Neural cell (in vitro differentiated cells): ENCODE results near the gene CEACAM7.

Experiments
- EP300 ChIP-seq: fragments of 450-650 bp; conservative IDR thresholded peaks from 2 replicates; pipeline ENCODE4 v1.6.1; 2014; ENCODE audit warnings: antibody characterized with exemption, mild to moderate bottlenecking, moderate library complexity; ENCODE audit not compliant: poor library complexity, severe bottlenecking
- EZH2 ChIP-seq: fragments of 200-600, 300-800 bp; shearing (Covaris generic), sonication (generic); IDR thresholded peaks from 2 replicates; pipeline ENCODE4 v1.6.1; 2014; ENCODE audit warnings: antibody characterized with exemption, low read length, borderline replicate concordance, mild to moderate bottlenecking; ENCODE audit not compliant: insufficient read depth, poor library complexity, severe bottlenecking
- TAF1 ChIP-seq: IDR thresholded peaks from 2 replicates; pipeline ENCODE4 v1.6.1; 2012; ENCODE audit warnings: low read depth
- TF ChIP-seq, protein P1 (sequence below): fragments of 450-650 bp; IDR thresholded peaks from 2 replicates; pipeline ENCODE4 v1.5.1; 2014; ENCODE audit warnings: antibody characterized with exemption, mild to moderate bottlenecking, moderate library complexity; ENCODE audit not compliant: poor library complexity, severe bottlenecking
- TF ChIP-seq, protein P2 (sequence below): IDR thresholded peaks from 2 replicates; pipeline ENCODE4 v1.6.1; 2012; ENCODE audit warnings: borderline replicate concordance

DNA sequence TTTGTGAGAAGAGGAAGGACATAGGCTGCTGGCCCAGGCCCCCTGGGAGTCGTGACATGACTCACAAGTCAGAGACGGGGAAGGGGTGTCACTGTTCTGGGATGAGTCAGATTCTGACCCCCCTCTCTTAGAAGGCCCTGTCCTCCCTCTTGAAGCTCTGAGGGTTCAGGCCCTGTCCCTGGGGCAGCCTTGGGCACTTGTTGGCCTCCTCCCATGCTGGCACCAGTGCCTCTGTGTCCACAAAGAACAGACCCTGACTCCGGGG, 2.7 kb upstream of the CEACAM7 start:
- TF ChIP-seq, protein P1, sequence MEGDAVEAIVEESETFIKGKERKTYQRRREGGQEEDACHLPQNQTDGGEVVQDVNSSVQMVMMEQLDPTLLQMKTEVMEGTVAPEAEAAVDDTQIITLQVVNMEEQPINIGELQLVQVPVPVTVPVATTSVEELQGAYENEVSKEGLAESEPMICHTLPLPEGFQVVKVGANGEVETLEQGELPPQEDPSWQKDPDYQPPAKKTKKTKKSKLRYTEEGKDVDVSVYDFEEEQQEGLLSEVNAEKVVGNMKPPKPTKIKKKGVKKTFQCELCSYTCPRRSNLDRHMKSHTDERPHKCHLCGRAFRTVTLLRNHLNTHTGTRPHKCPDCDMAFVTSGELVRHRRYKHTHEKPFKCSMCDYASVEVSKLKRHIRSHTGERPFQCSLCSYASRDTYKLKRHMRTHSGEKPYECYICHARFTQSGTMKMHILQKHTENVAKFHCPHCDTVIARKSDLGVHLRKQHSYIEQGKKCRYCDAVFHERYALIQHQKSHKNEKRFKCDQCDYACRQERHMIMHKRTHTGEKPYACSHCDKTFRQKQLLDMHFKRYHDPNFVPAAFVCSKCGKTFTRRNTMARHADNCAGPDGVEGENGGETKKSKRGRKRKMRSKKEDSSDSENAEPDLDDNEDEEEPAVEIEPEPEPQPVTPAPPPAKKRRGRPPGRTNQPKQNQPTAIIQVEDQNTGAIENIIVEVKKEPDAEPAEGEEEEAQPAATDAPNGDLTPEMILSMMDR, result no peak
- TF ChIP-seq TAF1 (no peak), EP300 (no peak), EZH2 (no peak)
- TF ChIP-seq, protein P2, sequence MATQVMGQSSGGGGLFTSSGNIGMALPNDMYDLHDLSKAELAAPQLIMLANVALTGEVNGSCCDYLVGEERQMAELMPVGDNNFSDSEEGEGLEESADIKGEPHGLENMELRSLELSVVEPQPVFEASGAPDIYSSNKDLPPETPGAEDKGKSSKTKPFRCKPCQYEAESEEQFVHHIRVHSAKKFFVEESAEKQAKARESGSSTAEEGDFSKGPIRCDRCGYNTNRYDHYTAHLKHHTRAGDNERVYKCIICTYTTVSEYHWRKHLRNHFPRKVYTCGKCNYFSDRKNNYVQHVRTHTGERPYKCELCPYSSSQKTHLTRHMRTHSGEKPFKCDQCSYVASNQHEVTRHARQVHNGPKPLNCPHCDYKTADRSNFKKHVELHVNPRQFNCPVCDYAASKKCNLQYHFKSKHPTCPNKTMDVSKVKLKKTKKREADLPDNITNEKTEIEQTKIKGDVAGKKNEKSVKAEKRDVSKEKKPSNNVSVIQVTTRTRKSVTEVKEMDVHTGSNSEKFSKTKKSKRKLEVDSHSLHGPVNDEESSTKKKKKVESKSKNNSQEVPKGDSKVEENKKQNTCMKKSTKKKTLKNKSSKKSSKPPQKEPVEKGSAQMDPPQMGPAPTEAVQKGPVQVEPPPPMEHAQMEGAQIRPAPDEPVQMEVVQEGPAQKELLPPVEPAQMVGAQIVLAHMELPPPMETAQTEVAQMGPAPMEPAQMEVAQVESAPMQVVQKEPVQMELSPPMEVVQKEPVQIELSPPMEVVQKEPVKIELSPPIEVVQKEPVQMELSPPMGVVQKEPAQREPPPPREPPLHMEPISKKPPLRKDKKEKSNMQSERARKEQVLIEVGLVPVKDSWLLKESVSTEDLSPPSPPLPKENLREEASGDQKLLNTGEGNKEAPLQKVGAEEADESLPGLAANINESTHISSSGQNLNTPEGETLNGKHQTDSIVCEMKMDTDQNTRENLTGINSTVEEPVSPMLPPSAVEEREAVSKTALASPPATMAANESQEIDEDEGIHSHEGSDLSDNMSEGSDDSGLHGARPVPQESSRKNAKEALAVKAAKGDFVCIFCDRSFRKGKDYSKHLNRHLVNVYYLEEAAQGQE, result no peak
